ENCODE measurements around the gene PLPP7.
"Not testable (repeated sequence)": the region's sequence is repeated elsewhere in the genome, so short reads cannot be mapped to it uniquely, and the experiment has no call there.

The PLPP7 gene

GRCh38 chr9:131347376-131348020 is 58.0 kb downstream of the PLPP7 start:
- no peak overlapping the region for H3K4me3 ChIP-seq (ENCODE audit: low read depth, low read length)
- DNase-seq (ENCODE audit: low read depth), result no peak
- TF ChIP-seq, protein P1, sequence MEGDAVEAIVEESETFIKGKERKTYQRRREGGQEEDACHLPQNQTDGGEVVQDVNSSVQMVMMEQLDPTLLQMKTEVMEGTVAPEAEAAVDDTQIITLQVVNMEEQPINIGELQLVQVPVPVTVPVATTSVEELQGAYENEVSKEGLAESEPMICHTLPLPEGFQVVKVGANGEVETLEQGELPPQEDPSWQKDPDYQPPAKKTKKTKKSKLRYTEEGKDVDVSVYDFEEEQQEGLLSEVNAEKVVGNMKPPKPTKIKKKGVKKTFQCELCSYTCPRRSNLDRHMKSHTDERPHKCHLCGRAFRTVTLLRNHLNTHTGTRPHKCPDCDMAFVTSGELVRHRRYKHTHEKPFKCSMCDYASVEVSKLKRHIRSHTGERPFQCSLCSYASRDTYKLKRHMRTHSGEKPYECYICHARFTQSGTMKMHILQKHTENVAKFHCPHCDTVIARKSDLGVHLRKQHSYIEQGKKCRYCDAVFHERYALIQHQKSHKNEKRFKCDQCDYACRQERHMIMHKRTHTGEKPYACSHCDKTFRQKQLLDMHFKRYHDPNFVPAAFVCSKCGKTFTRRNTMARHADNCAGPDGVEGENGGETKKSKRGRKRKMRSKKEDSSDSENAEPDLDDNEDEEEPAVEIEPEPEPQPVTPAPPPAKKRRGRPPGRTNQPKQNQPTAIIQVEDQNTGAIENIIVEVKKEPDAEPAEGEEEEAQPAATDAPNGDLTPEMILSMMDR (IDR thresholded peaks at IDR 0.05; ENCODE audit: low read depth, low read length), result no peak
- TF ChIP-seq, protein P2, sequence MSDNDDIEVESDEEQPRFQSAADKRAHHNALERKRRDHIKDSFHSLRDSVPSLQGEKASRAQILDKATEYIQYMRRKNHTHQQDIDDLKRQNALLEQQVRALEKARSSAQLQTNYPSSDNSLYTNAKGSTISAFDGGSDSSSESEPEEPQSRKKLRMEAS (IDR thresholded peaks at IDR 0.05; ENCODE audit: low read depth, low read length), result no peak

- no peak for TF ChIP-seq MYC (IDR thresholded peaks at IDR 0.05; ENCODE audit: low read depth, low read length)
- TF ChIP-seq, protein P1 (IDR thresholded peaks at IDR 0.05; ENCODE audit: low read depth, low read length), result peak; percentile 1
- H3K4me3 ChIP-seq (ENCODE audit: low read depth, low read length), result no peak overlapping the region
- DNase-seq (ENCODE audit: low read depth), result no peak
These were observed 59.4 kb downstream of the PLPP7 start for GRCh38 chr9:131348631-131349521.

DNA sequence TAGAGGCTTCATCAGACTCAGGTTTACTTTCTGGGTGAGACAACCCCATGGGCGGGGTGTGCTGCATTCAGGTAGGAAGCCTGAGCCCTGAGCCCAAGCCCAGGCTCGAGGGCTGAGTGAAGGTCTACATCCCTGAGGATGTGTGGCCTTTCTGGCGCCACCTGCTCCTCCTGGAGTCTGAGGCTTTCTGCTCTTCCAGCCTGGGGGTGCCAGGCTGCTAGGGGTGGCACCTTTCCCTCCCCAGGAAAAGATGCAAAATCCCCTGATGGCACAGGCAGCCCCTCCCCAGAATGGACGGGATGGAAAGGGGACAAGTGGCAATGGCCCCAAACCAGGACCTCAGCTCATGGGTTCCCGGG is 60.0 kb downstream of the PLPP7 start:
- H3K4me3 ChIP-seq (ENCODE audit: low read depth, low read length), result peak overlapping the region; percentile 46
- no peak for DNase-seq (ENCODE audit: low read depth)
- TF ChIP-seq POLR2A (IDR thresholded peaks at IDR 0.05; ENCODE audit: extremely low read depth, insufficient read length) (no peak), MYC (IDR thresholded peaks at IDR 0.05; ENCODE audit: low read depth, low read length) (no peak)
- TF ChIP-seq, protein P2 (IDR thresholded peaks at IDR 0.05; ENCODE audit: low read depth, low read length), result no peak
- TF ChIP-seq, protein P1 (IDR thresholded peaks at IDR 0.05; ENCODE audit: low read depth, low read length), result no peak

DNA sequence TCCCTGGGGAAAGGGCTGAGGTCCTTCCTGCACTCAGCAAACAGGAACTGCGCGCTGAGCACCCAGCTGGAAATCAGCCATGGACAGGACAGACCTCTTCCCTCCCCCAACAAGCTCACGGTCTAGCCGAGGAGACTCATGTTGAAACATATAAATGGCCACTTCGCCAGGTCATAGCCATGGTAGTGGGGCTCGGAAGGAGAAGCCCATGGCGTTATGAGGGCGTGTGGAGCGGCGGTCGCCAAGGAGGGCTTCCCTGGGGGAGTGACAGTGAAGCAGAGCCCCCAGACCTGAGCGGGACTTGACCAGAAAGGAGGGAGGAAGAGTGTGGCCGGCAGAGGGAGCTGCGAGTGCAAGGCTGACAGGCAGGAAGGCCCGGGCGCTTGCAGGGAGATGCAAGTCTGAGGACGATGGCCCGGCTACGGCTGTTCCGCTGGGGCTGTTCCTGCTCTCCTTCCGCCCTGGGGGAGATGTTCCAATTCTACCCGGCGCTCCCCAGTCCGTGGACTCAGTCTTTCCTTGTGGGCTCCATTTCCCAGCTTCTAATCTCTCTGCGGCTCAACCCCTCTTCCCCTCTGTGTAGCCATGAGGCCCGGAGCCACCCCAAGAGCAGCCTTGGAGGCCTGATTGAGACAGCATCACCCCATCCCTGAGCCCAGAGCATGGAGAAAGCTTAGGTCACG is 60.5 kb downstream of the PLPP7 start:
- TF ChIP-seq POLR2A (IDR thresholded peaks at IDR 0.05; ENCODE audit: extremely low read depth, insufficient read length), result no peak
- no peak; the same call in 1 of the 2 replicates for TF ChIP-seq MYC (IDR thresholded peaks at IDR 0.05; ENCODE audit: low read depth, low read length)
- TF ChIP-seq, protein P2 (IDR thresholded peaks at IDR 0.05; ENCODE audit: low read depth, low read length), result peak; percentile 55; the same call in 1 of the 2 replicates
- TF ChIP-seq, protein P1 (IDR thresholded peaks at IDR 0.05; ENCODE audit: low read depth, low read length), result peak; percentile 77
- peak overlapping the region; percentile 46 for H3K4me3 ChIP-seq (ENCODE audit: low read depth, low read length)

DNA sequence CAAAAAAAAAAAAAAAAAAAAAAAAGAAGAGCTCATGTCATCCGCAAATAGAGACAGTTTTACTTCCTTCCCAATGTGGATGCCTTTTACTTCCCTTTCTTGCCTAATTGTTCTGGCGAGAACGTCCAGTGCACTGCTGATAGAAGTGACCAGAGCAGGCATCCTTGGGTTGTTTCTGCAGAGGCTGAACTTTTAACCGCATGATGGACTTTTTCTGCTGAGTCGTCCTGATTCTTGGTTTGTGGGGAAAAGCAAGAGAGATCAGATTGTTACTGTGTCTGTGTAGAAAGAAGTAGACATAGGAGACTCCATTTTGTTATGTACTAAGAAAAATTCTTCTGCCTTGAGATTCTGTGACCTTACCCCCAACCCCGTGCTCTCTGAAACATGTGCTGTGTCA is 67.0 kb downstream of the PLPP7 start:
- not testable (repeated sequence) for H3K4me3 ChIP-seq (ENCODE audit: low read depth, low read length)
- DNase-seq (ENCODE audit: low read depth), result peak; percentile 58

More for the DNA sequence above, 60.5 kb downstream of the PLPP7 start:
- peak; percentile 92 for DNase-seq (ENCODE audit: low read depth)

DNA sequence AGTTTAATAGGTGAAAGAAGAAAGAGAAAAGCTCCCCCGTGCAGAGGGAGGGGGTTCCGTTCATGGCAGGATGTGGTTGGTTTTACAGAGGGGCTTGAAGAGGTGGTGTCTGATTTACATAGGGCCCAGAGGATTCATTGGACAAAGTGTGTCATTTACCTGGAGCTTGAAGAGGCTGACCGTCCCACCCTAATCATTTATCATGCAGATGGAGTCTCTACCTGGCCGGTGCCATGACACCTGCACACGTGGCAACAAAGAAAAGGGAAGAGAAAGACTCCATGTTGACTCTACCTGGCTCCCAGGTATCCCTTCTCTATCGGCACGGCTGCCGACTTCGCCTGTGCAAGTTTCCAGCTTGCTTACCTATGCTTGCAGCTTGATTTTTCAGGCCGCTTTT is 69.0 kb downstream of the PLPP7 start:
- no peak for DNase-seq (ENCODE audit: low read depth)
- H3K4me3 ChIP-seq (ENCODE audit: low read depth, low read length), result no peak overlapping the region
- TF ChIP-seq, protein P2 (IDR thresholded peaks at IDR 0.05; ENCODE audit: low read depth, low read length), result no peak
- TF ChIP-seq POLR2A (IDR thresholded peaks at IDR 0.05; ENCODE audit: extremely low read depth, insufficient read length), result no peak
